Left lobe of liver (tissue), 2 donors: ENCODE data around the gene DROSHA. TPM values are rescaled to one million over a fixed set of nuclear protein-coding genes. Genes with fewer than 3 reads are reported as not detected.
"Not testable (repeated sequence)": the region's sequence is repeated elsewhere in the genome, so short reads cannot be mapped to it uniquely, and the experiment has no call there.

Experiments used
- ATAC-seq: fragments of 200-7000 bp; cut with Tn5 transposase; one replicate; pipeline ENCODE4 v1.9.1; 2020; ENCODE audit warnings: mild to moderate bottlenecking, moderate library complexity
- DNase-seq: peaks from one replicate; pipeline ENCODE4 v3.0.0-alpha.2; 2020; ENCODE audit warnings: low spot score
- total RNA-seq: library from RNA; stranded (reverse); gene quantifications from one replicate; pipeline ENCODE4 v1.2.1, GENCODE V29; 2021
- donor health status: DM: no; HTN: no; CAD: no; lungs with moderate emphysema.
- donor health status: DM: no; HTN: yes; CAD: no.

The DROSHA gene
- total RNA-seq, 1 donor from 2014 or later = 26.3 TPM

GRCh38 chr5:31385774-31386537, 145.9 kb downstream of the DROSHA start:
- DNase-seq (no peak), ATAC-seq (no peak)

- no peak for ATAC-seq
- DNase-seq = no peak
Observed at GRCh38 chr5:31383734-31384133, 148.2 kb downstream of the DROSHA start.

GRCh38 chr5:31382051-31382878, 149.6 kb downstream of the DROSHA start:
- DNase-seq = no peak
- no peak for ATAC-seq

- DNase-seq = no peak
Observed at GRCh38 chr5:31381299-31381698, 150.6 kb downstream of the DROSHA start.

GRCh38 chr5:31380049-31380448, 151.8 kb downstream of the DROSHA start:
- no peak for ATAC-seq
- no peak for DNase-seq

More at GRCh38 chr5:31381299-31381698, 150.6 kb downstream of the DROSHA start:
- ATAC-seq = no peak

- no peak for ATAC-seq
- no peak for DNase-seq
Observed at GRCh38 chr5:31378838-31379237, 153.1 kb downstream of the DROSHA start.

- DNase-seq (no peak), ATAC-seq (no peak)
Observed at GRCh38 chr5:31378136-31378535, 153.8 kb downstream of the DROSHA start.

- DNase-seq = no peak
- ATAC-seq = no peak
Observed at GRCh38 chr5:31377274-31377946, 154.5 kb downstream of the DROSHA start.

- ATAC-seq = no peak
- no peak for DNase-seq
Observed at GRCh38 chr5:31375999-31376720, 155.7 kb downstream of the DROSHA start.

GRCh38 chr5:31372124-31372523, 159.8 kb downstream of the DROSHA start:
- no peak for DNase-seq
- ATAC-seq = no peak

- no peak for ATAC-seq
Observed at GRCh38 chr5:31366941-31367340, 165.0 kb downstream of the DROSHA start.

GRCh38 chr5:31365776-31366175, 166.1 kb downstream of the DROSHA start:
- DNase-seq (no peak), ATAC-seq (no peak)

More at GRCh38 chr5:31366941-31367340, 165.0 kb downstream of the DROSHA start:
- DNase-seq = no peak

GRCh38 chr5:31364881-31365636, 166.8 kb downstream of the DROSHA start:
- ATAC-seq (no peak), DNase-seq (no peak)

- ATAC-seq = no peak
- no peak for DNase-seq
Observed at GRCh38 chr5:31362931-31363568, 168.8 kb downstream of the DROSHA start.

GRCh38 chr5:31362529-31362900, 169.4 kb downstream of the DROSHA start:
- ATAC-seq (no peak), DNase-seq (no peak)

GRCh38 chr5:31361704-31362528, 170.0 kb downstream of the DROSHA start:
- ATAC-seq, DNase-seq: not testable (repeated sequence)

- DNase-seq = no peak
- ATAC-seq = no peak
Observed at GRCh38 chr5:31361234-31361633, 170.7 kb downstream of the DROSHA start.

- ATAC-seq = no peak
- DNase-seq = no peak
Observed at GRCh38 chr5:31359839-31360238, 172.1 kb downstream of the DROSHA start.

- DNase-seq (no peak), ATAC-seq (no peak)
Observed at GRCh38 chr5:31357038-31357437, 174.9 kb downstream of the DROSHA start.
